Fibroblast of lung (primary cell): ENCODE data around the gene CREB3.

Source experiments
- CTCF ChIP-seq, 2 donors: IDR thresholded peaks in 1 of 2; conservative IDR thresholded peaks in 1 of 2; 1 replicate in 1 of 2; 2 replicates in 1 of 2; pipeline ENCODE4 v1.5.1; 2011 to 2012; ENCODE audit warnings: low read length in 2 of 2, control low read depth in 1 of 2, inconsistent platforms in 1 of 2, low read depth in 1 of 2, mild to moderate bottlenecking in 1 of 2
- EZH2 ChIP-seq: IDR thresholded peaks from 2 replicates; pipeline ENCODE4 v1.5.1; 2012; ENCODE audit warnings: low read length, control low read depth, mild to moderate bottlenecking; ENCODE audit errors: missing control alignments

DNA sequence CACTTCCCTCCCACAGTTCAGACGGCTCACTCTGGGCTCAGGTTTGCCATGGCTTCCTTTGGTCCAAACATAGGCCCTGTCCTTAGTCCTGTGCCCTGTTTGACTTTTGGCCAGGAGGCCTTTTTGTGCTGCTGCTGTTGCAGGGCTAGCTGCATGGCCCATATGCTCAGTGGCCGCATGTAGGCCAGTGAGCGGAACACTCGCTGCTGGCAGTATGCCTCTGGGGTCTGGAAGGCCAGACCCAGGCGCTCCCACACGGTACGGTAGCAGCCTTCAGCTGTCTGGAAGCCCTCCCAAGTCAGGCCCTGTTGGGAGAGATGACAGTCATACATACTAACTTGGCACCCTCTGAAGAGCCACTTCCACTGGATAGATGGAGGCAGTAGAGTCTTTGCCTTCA, 4.7 kb downstream of the CREB3 start:
- TF ChIP-seq EZH2: no peak
- no peak for TF ChIP-seq CTCF (conservative IDR thresholded peaks at IDR 0.05 in 1 of 2, IDR thresholded peaks at IDR 0.05 in 1 of 2; ENCODE audit: low read depth in 1 of 2, low read length in 2 of 2)
